Stimulated activated CD8-positive, alpha-beta memory T cell treated with anti-CD3 and anti-CD28 coated beads, Interleukin-7, amount 100 ng/mL, for 48 hours (primary cell): ENCODE results near the gene AGAP1.

ENCODE experiments used
- DNase-seq, 2 donors: peaks; one replicate each; pipeline ENCODE4 v3.0.0-alpha.2; 2020; ENCODE audit warnings: low read depth in 1 of 2; ENCODE audit errors: extremely low read depth in 1 of 2

The AGAP1 gene

DNA sequence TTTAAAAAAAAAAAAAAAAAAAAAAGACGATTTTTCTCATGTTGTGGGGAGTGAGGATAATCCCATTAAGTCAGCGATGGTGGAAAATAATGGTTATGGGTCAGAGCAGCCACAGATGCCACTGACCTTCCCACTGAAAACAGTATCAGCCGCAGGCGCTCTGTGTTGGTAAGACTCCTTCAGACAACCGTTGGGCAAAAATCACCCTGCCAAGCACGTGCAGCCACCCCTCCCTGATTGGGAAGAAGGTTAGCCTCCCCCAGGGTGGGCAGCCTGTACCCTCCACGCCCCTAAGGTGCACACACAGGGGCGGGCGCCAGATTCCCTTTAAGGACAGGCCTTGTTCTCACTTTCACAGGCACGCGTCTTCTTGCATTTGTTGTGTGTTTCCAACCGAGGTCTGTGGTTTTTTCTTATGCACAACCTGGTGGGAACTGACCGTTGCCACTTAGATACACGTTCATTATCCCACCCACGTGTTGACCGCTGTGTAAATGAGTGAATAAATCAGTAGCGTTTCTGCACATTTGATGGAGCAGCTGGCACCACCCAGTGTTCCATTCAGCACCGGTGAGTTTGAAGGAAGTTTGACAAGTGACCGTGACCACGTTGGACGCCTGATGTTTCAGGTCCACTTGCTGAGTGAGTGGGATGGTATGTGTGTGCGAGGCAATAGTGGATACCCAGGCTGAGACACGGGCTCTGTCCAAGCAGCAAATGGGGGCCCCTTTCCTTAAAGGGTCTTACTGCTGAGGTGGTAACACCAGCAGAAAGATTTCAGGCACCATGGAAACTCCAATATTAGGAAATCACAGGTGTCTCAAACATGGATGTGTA is 476.6 kb downstream of the AGAP1 start:
- DNase-seq = no peak

DNA sequence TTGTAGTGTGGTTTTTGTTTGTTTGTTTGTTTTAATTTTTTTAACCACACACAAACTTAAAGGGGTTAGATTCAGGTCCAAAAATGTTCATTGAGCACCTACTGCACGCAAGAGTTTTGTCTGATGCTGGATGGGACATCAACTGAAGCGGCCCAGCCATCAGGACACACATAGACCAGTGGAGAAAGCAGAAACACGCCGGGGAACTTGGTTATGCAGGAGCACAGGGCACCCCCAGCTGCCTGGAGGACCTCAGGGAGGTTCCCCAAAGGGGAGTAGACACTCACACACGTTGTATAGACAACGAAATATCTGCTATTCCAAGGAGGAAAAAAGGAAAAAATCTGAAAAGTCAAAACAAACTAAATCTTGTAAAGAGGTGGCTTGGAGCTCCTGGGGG is 482.7 kb downstream of the AGAP1 start:
- DNase-seq = no peak

DNA sequence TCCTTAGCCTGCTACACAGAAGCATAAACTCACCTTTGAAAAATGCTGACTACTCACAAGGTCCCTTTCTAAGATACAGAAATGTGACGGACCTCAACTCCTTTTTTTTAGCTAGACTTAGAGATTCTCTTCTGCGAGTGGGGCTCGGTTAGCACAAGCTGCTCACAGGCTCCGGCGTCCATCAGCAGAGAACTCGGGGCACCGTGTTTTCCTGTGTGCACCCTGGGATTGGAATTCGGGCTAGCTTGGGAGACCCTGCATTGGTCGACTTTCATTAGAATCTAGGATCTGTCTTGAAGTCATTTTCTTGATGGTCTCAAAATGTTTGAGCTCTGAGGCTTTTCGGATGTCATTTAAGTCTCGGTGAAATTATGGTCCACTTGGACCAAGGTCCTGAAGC is 483.1 kb downstream of the AGAP1 start:
- DNase-seq = no peak

DNA sequence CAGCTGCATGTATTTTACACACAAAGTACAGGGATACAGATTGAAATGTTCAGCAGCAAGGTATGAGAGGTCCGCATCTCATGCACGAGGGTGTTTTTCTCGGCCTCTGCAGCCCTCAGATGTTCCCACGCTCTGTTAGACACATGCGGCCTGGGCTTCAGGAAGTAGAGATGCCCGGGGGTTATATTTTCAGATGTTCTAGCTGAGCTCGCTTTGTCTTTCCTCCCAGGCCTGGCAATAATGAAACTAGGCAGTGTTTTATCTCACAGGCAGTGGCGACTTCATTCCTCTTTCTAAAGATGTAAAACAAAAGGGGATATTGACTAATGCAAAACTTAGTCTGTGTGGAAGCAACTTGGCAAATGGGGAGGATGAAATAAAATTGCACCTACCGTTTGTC is 483.6 kb downstream of the AGAP1 start:
- DNase-seq = no peak

DNA sequence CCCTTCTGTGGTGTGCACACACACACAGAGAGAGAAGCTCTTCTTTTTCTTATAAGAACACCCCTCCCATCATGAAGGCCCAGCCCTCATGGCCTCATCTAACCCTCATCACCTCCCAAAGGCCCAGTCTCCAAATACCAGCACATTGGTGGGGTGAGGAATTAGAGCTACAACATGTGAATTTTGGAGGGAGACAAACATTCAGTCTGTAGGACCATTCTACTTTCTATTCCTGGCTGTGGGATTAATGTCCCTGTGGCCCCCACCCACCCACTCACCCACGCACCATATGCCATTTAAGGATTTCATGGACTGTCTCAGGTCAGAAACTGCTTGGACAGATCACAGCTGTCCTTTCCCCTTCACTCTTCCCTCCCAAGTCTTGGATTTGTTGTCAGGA is 484.2 kb downstream of the AGAP1 start:
- no peak for DNase-seq

DNA sequence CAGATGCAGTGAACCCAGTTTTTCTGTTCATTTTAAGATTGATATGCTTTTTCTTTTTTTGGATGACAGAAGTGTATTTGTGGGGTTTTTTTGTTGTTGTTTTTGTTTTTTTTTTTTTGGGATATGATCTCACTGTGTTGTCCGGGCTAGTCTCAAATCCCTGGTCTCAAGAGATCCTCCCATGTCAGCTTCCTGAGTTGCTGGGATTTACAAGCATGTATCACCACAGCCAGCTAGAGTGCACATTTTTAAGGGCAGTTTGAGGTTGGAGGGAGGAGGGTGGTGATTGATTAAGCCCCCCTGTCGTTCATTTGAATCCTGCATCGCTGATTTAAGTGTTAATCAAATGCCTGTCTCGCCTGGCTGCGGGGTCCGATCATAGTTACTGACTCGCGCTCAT is 485.2 kb downstream of the AGAP1 start:
- no peak for DNase-seq

DNA sequence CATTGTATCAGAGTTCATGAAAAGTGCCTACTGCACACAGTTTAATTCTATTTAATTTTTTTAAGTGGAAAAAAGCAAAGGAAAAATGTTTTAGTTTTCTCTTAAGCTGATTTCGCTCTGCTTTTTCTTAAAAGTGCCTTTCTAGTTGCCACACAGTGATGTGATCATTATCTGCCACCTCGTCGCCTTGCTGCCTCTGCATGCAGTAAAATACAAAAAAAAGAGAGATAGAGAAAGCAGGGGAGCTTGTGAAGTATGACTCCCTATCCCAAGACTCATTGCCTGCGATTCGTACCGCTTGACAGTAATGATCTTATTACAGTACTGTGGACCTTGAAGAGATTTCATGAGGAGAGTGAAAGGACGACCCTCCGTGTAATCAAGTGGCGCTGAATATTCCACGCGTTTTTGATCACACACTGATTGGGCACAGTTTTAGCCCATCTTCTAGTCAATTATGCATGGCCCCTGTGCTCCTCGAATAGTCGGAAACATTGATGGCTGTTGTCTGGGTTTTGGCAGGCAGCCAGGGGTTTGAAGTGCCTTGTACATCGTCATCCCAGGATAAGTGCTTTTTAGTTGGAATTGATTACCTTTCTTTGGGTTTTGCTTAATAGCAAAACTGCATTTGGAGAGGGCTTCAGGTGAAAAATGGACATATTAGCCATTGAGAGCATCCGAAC is 486.1 kb downstream of the AGAP1 start:
- no peak for DNase-seq

DNA sequence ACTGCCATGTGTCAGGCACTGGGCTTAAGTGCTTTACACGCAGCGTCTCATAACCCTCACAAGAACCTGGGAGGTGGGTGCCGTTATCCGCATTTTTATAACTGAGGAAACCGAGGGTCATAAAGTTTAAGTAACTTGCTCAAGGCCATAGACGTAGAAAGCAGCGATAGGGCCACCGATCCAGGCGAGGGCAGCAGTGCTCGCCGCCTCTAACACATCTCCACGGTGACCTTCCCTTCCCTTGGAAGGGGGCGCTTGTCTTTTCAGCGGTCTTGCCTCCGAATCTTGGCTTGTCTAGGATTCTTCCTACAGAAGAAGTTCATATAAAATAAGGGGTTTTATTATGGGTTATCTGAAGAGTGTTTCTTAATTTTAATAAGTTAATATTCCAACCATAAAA is 487.8 kb downstream of the AGAP1 start:
- DNase-seq = no peak

DNA sequence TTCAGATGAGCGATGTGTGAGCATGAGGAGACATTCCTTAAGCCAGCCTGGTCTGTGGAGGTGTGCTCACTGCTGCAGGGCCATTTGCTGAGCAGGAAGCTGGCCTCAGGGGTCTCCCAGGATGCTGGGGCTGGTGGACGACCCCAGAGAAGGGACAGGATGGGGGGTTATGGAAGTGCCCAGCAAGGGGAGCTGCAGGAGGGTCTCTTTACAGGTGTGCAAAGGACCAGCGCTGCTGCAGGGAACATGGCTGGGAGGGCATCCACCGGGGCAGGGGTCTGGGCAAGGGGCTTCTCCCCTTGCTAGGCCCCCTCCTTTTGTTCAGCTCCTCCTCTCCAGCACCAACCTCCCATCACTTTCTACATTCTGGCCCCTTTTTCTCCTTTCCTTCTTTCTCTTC is 489.2 kb downstream of the AGAP1 start:
- DNase-seq = no peak

DNA sequence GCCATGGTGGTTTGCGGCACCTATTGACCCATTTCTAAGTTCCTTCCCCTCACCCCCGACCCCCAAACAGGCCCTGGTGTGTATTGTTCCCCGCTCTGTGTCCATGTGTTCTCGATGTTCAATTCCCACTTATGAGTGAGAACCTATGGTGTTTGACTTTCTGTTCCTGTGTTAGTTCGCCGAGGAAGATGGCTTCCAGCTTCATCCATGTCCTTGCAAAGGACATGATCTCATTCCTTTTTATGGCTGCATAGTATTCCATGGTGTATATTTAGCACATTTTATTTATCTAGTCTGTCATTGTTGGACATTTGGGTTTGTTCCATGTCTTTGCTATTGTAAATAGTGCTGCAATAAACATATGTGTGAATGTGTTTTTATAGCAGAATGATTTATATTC is 490.7 kb downstream of the AGAP1 start:
- no peak for DNase-seq

DNA sequence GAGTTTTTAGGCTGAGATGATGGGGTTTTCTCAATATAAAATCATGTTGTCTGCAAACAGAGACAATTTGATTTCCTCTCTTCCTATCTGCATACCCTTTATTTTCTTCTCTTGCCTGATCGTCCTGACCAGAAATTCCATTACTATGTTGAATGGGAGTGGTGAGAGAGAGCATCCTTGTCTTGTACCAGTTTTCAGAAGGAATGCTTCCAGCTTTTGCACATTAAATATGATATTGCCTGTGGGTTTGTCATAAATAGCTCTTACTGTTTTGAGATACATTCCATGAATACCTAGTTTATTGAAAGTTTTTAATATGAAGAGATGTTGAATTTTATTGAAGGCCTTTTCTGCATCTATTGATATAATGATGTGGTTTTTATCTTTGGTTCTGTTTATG is 492.5 kb downstream of the AGAP1 start:
- DNase-seq = no peak

DNA sequence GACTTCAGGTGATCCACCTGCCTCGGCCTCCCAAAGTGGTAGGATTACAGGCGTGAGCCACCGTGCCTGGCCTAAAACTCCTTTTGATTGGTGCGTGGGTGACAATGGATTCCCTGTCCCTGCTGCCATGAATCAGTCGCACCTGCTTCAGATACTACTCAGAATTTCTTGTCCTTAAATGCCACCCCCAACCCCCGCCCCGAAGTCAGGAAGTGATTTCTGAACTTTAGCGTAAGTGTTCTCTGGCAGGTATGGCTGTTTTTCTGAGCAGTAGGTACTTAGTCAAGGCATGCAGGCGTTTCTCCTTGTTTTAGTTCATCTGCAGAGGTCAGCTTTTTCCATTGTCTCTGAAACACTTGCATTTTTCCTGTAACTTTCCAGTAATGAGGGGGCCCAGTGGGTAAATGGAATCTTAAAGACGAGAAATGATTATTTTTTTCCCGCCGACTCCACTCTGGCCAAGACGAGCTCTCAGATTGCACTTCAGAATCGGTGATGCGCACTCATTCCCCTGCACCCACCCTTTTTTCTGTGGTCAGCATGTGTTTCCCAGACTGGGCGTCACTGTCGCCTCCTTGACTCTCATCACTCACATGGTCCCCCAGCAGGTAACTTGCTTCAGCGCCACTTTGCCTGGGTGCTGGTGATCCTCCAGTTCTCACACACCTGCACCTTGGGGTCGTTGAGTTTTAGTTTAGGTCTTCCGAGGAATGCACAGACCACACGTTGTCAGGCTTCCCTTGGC is 494.6 kb downstream of the AGAP1 start:
- DNase-seq = no peak

DNA sequence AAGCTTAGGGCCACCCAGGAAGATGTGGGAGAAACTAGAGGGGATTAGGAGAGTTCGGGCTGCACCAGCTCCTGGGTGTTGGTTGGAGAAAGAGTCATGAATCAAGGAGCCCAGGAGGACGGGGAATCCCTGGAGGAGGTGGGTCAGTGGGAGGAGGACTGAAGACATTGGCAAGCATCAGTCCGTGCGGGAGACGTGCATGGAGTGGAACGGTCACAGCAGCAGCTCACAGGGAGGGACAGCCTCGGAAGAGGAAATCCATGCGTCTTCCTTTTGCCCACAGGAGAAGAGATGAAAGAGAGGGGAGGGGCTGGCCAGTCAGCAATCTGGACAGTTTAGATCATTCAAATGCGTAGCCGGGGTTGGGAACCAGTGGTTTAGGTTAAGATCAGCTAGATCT is 495.7 kb downstream of the AGAP1 start:
- no peak for DNase-seq

DNA sequence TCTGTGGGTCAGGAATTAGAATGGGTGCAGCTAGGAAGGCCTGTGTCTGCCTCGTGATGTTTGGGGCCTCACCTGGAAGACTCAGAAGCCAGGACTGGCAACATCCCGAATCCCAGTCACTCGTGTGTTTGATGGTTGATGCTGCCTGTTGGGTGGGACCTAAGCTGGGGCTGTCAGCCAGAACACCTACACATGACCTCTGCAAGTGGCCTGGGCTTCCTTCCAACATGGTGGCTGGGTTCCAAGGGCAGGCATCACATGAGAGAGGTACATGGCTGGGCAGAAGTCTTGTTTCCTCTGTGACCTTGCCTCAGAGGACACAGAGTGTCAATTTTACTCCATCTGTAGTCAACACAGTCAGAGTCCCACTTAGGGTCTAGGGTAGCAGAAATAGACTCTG is 496.5 kb downstream of the AGAP1 start:
- no peak for DNase-seq

DNA sequence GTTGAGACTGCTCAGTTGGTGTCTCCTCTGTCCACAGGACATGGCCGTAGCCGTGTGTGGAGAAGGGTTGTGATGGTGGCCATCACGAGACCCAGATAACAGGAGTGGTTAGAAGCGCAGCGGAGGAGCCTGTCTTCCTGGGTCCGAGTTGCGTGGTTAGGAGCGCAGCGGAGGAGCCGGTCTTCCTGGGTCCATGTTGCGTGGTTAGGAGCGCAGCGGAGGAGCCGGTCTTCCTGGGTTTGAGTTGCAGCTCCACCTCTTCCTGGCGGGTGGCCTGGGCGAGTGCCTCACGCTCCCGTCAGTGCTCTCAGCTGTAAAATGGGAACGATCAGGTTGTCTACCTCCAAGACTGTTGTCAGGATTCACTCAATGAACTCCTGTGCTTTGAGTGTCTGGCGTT is 498.2 kb downstream of the AGAP1 start:
- no peak for DNase-seq

DNA sequence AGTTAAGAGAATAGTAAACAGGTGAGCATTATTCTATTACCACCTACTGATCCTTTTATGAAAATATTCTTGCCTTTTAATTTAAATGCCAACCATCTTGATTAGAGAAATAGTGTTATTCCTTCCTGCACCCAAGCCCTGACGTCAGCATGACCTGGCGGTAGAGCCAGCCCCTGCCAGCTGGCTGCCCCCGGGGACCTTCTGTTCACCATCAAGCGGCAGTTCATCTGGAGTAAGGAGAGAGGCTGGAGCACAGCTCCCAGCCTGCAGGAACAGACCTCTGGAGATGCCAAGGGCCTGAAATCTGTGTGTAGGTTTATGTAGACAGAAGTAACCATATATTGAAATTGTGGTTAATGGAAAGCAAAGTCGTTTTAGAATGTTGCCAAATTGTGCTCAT is 502.6 kb downstream of the AGAP1 start:
- DNase-seq = no peak

DNA sequence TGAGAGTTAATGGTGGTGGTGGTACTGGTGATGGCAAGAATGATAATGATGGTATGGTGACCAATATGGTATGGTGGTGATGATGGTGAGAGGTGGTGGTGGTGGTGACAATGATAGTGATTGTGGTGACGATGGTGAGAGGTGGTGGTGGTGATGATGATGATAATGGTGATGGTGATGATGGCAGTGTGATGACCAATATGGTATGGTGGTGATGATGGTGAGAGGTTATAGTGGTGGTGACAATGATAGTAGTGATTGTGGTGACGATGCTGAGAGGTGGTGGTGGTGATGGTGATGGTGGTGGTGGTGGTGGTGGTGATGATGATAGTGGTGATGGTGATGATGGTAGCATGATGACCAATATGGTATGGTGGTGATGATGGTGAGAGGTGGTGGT is 505.2 kb downstream of the AGAP1 start:
- DNase-seq = no peak

DNA sequence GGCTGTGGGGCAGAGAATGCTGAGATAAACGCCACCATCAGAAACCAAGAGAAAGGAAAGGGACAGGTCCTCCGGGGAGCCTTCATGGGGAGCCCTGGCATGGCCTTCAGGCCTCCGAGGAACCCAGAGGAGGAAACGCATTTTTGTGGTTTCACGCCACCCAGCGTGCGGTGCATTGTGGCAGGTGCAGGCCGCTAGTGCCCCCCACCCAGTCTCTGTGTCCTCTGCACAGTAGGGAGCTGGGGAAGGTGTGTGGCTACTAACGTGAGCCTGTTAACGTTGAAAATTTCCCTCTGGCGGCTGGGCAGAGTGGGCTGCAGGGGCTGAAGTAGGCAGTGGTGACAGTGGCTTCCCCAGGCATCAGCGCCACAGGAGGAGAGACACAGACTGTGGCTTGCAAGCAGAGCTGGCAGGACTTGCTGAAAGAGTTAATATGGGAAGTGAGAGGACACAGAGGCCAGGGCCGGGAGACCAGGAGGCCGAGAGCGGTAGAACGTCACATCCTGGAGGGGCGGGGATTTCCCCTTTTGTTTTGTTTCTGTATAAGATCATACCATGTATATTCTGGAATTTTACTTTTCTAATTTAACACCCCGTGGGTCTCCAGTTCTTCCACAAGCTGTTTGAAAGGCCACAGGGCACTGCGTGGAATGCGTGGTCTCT is 507.5 kb downstream of the AGAP1 start:
- DNase-seq = no peak

DNA sequence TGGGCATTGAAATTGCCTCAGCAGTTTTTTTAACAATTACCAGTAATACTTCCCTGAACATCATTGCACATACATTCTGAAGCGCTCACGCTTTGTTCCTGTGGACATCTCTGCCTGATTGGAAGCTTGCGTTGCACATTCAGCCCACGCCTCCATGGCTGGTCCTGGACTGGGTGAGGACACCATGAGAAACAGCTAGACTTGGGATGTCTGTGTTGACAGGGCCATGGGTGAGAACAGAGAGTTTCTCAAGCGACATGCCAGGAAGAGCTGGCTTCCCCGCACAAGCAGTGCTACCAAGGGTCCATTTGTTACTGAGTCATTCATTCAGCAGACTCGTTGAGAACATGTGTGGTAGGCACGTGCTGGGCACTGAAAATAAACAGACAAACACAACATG is 508.0 kb downstream of the AGAP1 start:
- DNase-seq = no peak

DNA sequence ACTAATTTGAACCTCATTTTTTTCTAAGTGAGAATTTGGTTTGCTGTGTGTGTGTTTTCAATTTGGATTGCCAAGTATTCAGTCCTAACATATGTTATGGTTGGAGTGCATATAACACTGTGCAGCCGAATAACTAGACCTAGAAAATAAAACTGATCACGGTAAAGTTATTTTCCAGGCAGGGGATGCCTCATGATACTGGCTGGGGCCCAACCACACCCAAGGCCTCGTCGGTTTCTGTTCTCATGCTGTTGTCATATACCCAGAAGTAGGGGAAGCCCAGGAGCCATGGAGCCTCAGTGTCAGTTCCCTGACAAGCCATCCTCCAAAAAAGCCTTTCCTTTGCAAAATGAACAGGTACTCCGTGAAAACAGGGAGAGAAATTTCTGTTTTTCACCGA is 514.2 kb downstream of the AGAP1 start:
- no peak for DNase-seq

DNA sequence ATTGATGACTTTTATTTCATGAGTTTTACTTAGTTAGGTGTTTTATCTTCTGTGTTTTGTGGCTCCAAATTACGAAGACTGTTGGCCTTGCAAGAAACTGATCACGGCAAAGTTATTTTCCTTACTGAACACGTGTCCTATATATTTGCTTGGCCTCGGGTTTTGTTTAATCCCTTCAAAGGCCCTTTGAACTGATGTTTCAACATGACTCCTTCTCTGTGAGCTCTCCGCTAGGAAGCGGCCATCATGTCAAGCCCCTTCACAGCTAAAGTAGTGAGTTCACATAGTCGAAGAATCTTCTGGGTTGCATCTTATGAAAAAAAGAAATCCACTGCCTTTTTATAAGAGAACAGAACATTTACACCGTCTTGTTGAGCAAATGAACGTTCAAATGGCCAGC is 515.0 kb downstream of the AGAP1 start:
- no peak for DNase-seq
